HG03575 (cell line): ENCODE data around the gene CDK6.
"Not testable (repeated sequence)": the region's sequence is repeated elsewhere in the genome, so short reads cannot be mapped to it uniquely, and the experiment has no call there.

Experiments used
- ATAC-seq: cut with Tn5 transposase; IDR thresholded peaks from one replicate; pipeline ENCODE4 v1.9.1; 2021; ENCODE audit not compliant: unreplicated experiment, insufficient number of reproducible peaks, low FRiP score; ENCODE audit errors: extremely low read depth

CDK6 gene

DNA sequence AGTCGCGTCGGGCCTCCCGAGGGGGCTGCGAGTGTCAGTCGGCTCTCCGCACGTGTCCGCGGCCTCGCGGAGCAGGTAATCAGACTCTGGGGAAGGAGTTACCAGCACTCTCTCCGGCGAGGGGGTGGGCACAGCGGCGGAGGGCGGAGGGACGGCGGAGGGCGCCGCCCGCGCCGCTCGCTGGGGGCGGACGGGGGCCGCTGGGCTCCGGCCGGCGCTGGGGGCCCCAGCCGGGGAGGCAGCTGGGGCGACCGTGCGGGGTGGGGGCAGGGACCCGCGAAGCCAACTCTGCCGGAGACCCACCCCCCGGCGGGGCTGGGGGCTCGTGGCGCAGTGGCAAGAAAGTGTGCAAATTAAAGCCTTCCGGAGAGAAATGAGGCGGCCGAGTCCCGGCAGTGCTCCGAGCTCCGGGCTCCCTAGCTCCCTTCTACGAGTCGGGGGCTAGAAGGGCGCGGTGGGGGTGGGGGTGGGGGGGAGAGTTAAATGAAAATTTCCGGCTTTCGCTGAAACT lies at the start of gene CDK6:
Gene CDK6 (minus strand): TSS at position 85 of the 511 bp plus-strand sequence. CDS start 3,250 bp downstream, outside the sequence.
- ATAC-seq: no peak

GRCh38 chr7:92886039-92886438 lies 49.7 kb upstream of the CDK6 start:
- not testable (repeated sequence) for ATAC-seq

GRCh38 chr7:92884218-92884617 lies 47.8 kb upstream of the CDK6 start:
- ATAC-seq: no peak

DNA sequence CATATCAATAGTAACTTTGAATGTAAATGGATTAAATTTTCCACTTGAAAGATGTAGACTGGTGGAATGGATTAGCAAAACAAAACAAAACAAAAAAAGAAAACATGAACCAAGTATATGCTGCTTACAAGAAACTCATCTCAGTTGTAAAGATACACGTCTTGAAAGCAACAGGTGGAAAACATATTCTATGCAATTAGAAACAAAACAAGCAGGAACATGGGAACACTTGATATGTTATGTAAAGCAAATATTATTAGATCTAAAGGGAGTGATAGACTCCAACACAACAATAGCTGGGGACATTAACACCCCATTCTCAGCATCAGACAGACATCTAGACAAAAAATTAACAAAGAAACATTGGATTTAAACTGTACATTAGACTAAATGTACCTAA lies 46.4 kb upstream of the CDK6 start:
- no peak for ATAC-seq

DNA sequence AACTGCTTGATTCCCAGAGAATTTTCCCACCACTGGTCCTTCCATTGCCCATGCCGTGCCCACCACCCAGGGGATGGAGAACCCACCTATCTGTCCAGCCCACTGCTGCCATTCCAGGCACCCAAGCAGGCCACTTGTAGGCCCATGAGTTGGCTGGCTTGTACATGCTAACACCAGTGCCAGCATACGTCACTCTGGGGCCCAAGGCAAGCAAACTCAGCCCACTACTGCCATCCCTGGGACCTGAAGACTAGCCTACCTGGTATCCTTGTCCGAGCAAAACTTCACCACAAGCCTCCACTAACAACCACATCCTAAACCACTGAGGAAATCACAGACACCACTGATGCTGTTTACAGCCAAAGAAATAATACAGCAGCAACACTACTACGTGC lies 44.7 kb upstream of the CDK6 start:
- ATAC-seq: no peak

DNA sequence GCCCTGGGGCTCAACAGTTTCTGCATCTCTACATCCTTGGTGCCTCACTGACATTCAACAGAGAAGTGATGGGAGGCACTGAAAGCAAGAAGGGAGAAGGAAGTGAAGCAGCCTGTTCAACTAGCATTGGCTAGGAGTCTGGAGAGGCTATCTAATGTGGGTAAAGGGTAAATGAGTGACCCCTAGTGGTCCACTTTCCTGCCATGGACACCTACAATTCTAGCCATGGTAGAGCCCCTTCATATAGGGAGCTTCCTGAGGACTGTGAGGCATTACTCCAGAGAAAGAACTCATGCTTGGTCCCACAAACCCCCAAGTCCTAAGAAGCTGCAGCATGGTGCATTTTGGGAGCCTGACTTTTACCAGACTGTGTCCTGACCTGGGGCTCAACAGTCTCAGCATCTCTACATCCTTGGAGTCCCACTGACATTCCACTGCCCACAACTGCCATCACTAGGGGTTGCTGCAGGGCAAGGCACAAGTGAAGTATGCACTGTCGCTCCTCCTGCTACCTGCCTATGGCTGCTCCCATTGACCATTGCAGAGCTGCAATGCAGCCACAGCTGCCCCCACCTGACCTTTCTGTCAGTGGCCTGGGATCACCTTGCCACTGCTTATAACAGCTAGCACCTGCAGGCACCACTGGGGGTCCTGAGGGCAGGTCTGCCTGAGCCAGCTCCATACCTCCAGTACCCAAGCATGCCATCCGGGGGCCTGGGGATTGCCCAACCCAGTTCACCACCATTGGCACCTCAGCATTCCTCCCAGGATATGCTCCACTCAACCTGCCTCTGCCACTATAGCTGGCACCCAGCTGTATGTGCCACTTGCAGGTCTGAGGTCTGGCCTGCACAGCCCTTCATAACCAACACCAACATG lies 44.1 kb upstream of the CDK6 start:
- no peak for ATAC-seq

- ATAC-seq: no peak
These were observed 41.0 kb upstream of the CDK6 start for GRCh38 chr7:92877367-92877766.

GRCh38 chr7:92876836-92877235 lies 40.5 kb upstream of the CDK6 start:
- no peak for ATAC-seq

DNA sequence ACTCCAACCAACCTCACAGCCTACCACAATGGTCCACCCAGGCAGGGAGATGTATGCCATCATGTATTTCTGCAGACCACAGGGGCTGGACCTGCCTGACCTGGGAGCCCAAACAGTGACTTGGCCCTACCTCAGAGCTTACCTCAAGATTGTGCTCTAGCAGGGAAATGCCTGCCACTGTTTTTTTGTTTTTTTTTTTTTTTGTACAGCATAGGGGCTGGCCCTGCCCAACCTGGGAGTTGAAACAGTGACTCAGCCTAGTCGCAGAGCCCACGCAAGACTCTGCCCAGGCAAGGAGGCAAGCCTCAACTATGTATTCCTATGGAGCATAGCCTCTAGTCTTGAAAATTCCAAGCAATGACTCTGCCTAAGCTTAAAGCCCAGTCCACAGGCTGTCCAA lies 39.3 kb upstream of the CDK6 start:
- peak; percentile 55 for ATAC-seq

GRCh38 chr7:92875173-92875572 lies 38.8 kb upstream of the CDK6 start:
- ATAC-seq: no peak

DNA sequence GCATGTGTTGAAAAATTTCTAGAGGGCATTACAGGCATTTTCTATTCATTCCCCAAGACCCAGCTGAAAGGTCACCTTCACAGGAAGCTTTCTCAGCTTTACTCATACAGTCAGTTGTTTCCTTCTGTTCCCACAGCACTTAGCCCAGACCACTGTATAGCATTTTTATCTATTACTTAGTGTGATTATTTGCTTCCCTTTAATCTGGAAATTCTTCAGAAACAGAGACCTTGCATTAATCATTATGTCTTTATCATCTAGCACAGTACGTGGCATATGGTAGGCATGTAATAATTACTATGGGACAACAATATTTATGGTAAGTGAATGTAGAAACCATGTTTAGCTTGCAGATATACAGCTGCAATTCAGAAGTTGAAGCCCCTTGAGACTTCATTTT lies 38.2 kb upstream of the CDK6 start:
- ATAC-seq: no peak

GRCh38 chr7:92873776-92874175 lies 37.4 kb upstream of the CDK6 start:
- ATAC-seq: no peak

GRCh38 chr7:92872701-92873100 lies 36.3 kb upstream of the CDK6 start:
- no peak for ATAC-seq

DNA sequence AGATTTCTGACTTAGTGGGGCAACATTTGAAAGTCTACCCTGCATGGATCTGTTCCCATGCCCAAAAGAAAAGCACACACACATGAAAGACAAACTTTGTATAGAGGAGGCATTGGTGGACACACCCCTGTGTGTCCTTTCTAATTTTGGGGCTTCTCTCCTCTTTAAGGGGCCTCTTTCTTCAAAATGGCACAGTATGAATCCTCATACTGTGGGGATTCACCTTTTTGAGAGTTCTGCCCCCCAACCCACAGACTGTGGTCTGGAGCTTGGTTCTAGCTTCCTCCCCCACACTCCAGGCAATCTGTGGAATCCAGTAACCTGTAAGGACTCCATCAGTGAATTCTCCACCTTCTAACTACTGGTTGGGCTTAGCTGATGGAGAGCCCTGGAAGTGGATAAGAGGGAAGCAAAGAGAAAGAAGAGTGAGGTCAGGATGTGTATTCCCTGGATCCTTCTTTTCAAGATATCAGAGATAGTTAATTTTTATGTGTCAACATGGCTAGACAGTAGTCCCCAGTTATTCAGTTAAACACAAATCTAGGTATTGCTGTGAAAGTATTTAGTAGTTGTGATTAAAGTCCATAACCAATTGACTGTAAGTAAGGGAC lies 32.4 kb upstream of the CDK6 start:
- no peak for ATAC-seq

- not testable (repeated sequence) for ATAC-seq
These were observed 27.8 kb upstream of the CDK6 start for GRCh38 chr7:92864169-92864568.

GRCh38 chr7:92856436-92856835 lies 20.1 kb upstream of the CDK6 start:
- ATAC-seq: no peak

DNA sequence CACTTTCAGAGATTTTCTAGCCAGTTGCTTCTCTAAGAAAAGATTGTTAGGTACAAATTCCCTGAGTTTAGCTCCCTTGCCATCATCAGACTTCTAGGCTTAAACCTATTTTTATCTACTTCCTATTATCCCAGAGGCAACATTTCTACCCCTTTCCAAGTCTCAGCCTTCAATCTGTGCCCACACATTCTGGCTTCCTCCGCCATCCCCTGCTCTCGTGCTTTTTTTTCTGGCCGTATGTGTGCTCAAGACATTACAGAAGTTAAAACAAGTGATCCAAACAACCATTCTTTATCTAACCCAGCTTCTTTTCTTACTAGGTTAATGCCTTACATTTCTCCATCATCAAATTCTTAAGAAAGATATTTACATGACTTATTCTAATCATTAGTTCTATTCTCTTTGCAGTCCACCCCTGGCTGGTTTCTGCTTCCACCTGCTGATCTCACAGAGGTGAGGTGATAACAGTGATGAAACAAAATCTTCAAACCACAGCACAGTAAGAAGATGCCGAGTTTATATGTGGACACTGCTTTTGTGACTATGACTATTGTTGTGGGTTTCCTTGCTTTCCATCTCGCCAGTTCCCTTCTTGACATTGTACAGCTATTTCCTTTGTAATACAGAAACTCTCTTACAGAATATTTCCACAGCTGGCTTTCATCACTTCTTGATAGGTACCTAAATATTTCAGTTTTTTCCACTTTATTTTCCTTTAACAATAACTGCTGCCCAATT lies 18.3 kb upstream of the CDK6 start:
- no peak for ATAC-seq

GRCh38 chr7:92851732-92852131 lies 15.4 kb upstream of the CDK6 start:
- ATAC-seq: no peak

DNA sequence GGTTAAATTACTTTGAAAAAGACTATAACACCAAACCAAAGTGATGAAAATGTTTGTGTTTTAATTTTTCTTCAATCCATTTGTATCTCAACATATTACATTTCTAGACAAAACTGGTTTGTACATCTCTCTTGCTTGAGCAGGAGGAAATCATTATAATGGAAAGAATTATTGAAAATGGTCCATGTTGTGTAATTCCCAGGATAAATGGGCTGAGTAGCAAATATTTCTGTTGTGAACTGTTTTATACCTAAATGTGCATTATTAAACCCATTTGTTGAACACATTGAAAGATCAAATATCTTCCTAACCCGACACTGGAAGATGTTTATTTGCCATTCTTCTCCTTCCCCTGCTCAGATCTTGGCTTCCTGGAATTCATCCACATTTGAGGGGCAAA lies 14.1 kb upstream of the CDK6 start:
- ATAC-seq: no peak

DNA sequence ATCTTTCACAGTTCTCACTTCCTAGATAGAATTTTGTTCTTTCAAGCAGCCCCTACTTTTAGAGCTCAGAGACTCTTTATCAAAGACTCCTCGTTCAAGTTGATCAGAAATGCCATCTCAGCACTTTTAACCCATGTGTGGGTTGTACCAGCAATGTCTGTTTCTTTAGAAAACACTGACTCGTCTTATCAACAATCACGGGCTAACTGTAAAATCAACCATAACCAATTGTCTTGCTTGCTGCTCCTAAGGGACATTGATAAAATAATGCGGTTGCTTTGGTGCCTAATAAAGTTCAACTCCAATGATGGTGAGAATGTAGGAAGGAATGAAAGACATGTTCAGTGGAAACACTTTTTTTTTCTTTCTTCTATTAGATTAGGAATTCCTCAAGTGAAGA lies 12.9 kb upstream of the CDK6 start:
- no peak for ATAC-seq
